H1 (cell line): ENCODE measurements around the gene RPUSD4. TPM values are rescaled to one million over a fixed set of nuclear protein-coding genes. Genes with fewer than 3 reads are reported as not detected.

Experiments used
- CTCF ChIA-PET: fragments of 300-600 bp; sonication (Branson Sonifier 250); formaldehyde crosslinking; loops from one replicate; lab custom pipeline; 2021; ENCODE audit not compliant: partially characterized antibody; lab: Charles Lee
- POLR2A ChIA-PET: fragments of 300-600 bp; sonication (Branson Sonifier 250); formaldehyde crosslinking; loops from one replicate; lab custom pipeline; 2021; ENCODE audit warnings: inconsistent platforms; ENCODE audit not compliant: partially characterized antibody; lab: Charles Lee
- DNase-seq, 2 experiments: peaks; one replicate each; pipeline versions ENCODE4 v3.0.0 to v3.0.0-alpha.2; 2010 to 2022; ENCODE audit warnings: low spot score in 2 of 2, low read depth in 1 of 2, mixed read lengths in 1 of 2
- FAIRE-seq: peaks from 2 replicates; lab custom pipeline; 2011; peaks lifted over from hg19 to GRCh38; lab: Jason Lieb, UNC
- H2AFZ ChIP-seq: 2 replicates; pipeline ENCODE4 v1.8.1; 2012; ENCODE audit warnings: low read length, inconsistent platforms
- H2AK5ac ChIP-seq: 2 replicates; pipeline ENCODE4 v1.6.1; 2013; ENCODE audit warnings: low read depth, low read length
- H2BK120ac ChIP-seq: replicated peaks from 2 replicates; pipeline ENCODE3; 2013; ENCODE audit warnings: low read depth, low read length, inconsistent platforms
- H2BK12ac ChIP-seq: 2 replicates; pipeline ENCODE4 v1.6.1; 2013; ENCODE audit warnings: low read depth, low read length
- H2BK15ac ChIP-seq: 2 replicates; pipeline ENCODE4 v1.6.1; 2013; ENCODE audit warnings: low read length
- H2BK20ac ChIP-seq: 2 replicates; pipeline ENCODE4 v1.6.1; 2013; ENCODE audit warnings: low read length
- H2BK5ac ChIP-seq: 2 replicates; pipeline ENCODE4 v1.6.1; 2013; ENCODE audit warnings: low read depth, low read length
- H3K14ac ChIP-seq: 2 replicates; pipeline ENCODE4 v1.6.1; 2013; ENCODE audit warnings: inconsistent platforms; ENCODE audit not compliant: insufficient read length
- H3K18ac ChIP-seq: 2 replicates; pipeline ENCODE4 v1.6.1; 2013; ENCODE audit warnings: low read length; ENCODE audit errors: extremely low read depth
- H3K23ac ChIP-seq: 2 replicates; pipeline ENCODE4 v1.6.1; 2013; ENCODE audit warnings: inconsistent platforms; ENCODE audit not compliant: insufficient read length
- H3K23me2 ChIP-seq: 2 replicates; pipeline ENCODE4 v1.6.1; 2013; ENCODE audit warnings: low read depth, low read length
- H3K27ac ChIP-seq: 2 replicates; pipeline ENCODE4 v1.6.1; 2011; ENCODE audit warnings: low read depth, low read length, inconsistent platforms
- H3K27me3 ChIP-seq, 4 experiments: replicated peaks in 1 of 4; 1 replicate in 1 of 4; 2 replicates in 3 of 4; pipeline versions ENCODE4 v1.6.1 to v1.8.1; 2011 to 2013; ENCODE audit warnings: low read length in 3 of 4, mild to moderate bottlenecking in 3 of 4, inconsistent platforms in 2 of 4, mixed read lengths in 2 of 4, moderate library complexity in 1 of 4; ENCODE audit not compliant: control insufficient read depth in 3 of 4, insufficient read depth in 3 of 4; ENCODE audit errors: extremely low read depth in 1 of 4
- H3K36me3 ChIP-seq, 4 experiments: 2 replicates each; pipeline versions ENCODE4 v1.6.1 to v1.8.1; 2011 to 2013; ENCODE audit warnings: mild to moderate bottlenecking in 4 of 4, low read length in 3 of 4, moderate library complexity in 2 of 4, control low read depth in 1 of 4, inconsistent platforms in 1 of 4; ENCODE audit not compliant: insufficient read depth in 4 of 4, control insufficient read depth in 2 of 4
- H3K4ac ChIP-seq: replicated peaks from 2 replicates; pipeline ENCODE3; 2013; ENCODE audit warnings: low read length, low read depth, mixed read lengths, inconsistent platforms; ENCODE audit not compliant: insufficient read length
- H3K4me1 ChIP-seq, 4 experiments: replicated peaks in 1 of 4; 1 replicate in 1 of 4; 2 replicates in 3 of 4; pipeline versions ENCODE4 v1.6.1 to v1.8.1; 2011 to 2013; ENCODE audit warnings: low read length in 3 of 4, inconsistent platforms in 2 of 4, mixed read lengths in 1 of 4; ENCODE audit not compliant: insufficient read depth in 4 of 4, control insufficient read depth in 3 of 4
- H3K4me2 ChIP-seq, 2 experiments: 2 replicates each; pipeline versions ENCODE4 v1.6.1 to v1.8.1; 2011 to 2013; ENCODE audit warnings: low read depth in 2 of 2, low read length in 2 of 2, control low read depth in 1 of 2, inconsistent platforms in 1 of 2, mild to moderate bottlenecking in 1 of 2; ENCODE audit not compliant: insufficient read depth in 1 of 2
- H3K4me3 ChIP-seq, 4 experiments: fragments of 200-600, 300-600 bp in 1 of 4; sonication (generic), shearing (Covaris generic), sonication (Bioruptor Twin) in 1 of 4; 2 replicates each; pipeline versions ENCODE4 v1.5.1 to v1.8.1; 2011 to 2016; ENCODE audit warnings: low read length in 4 of 4, low read depth in 3 of 4, control low read depth in 2 of 4, inconsistent platforms in 2 of 4, mild to moderate bottlenecking in 2 of 4, mixed read lengths in 1 of 4, moderate library complexity in 1 of 4; ENCODE audit not compliant: insufficient read depth in 2 of 4; ENCODE audit errors: extremely low read depth in 1 of 4
- H3K56ac ChIP-seq: replicated peaks from 2 replicates; pipeline ENCODE3; 2013; ENCODE audit warnings: low read depth, mild to moderate bottlenecking, mixed read lengths, low read length, inconsistent platforms; ENCODE audit not compliant: insufficient read length
- H3K79me1 ChIP-seq: 2 replicates; pipeline ENCODE4 v1.6.1; 2013; ENCODE audit warnings: low read depth, low read length, control low read depth
- H3K79me2 ChIP-seq, 2 experiments: 2 replicates each; pipeline versions ENCODE4 v1.6.1 to v1.8.1; 2012 to 2013; ENCODE audit warnings: low read length in 2 of 2, mild to moderate bottlenecking in 2 of 2, inconsistent platforms in 1 of 2; ENCODE audit not compliant: insufficient read depth in 2 of 2, control insufficient read depth in 1 of 2
- H3K9ac ChIP-seq, 4 experiments: replicated peaks in 1 of 4; 1 replicate in 1 of 4; 2 replicates in 3 of 4; pipeline versions ENCODE4 v1.6.1 to v1.8.1; 2011 to 2013; ENCODE audit warnings: low read depth in 3 of 4, low read length in 3 of 4, control low read depth in 2 of 4, mild to moderate bottlenecking in 2 of 4, moderate library complexity in 2 of 4, inconsistent platforms in 1 of 4; ENCODE audit errors: extremely low read depth in 1 of 4
- H3K9me3 ChIP-seq, 2 experiments: 2 replicates each; pipeline versions ENCODE4 v1.6.1 to v1.8.1; 2012 to 2013; ENCODE audit warnings: mild to moderate bottlenecking in 2 of 2, moderate library complexity in 2 of 2, control low read depth in 1 of 2, inconsistent platforms in 1 of 2, low read depth in 1 of 2, low read length in 1 of 2, mixed read lengths in 1 of 2; ENCODE audit not compliant: insufficient read depth in 2 of 2
- H4K20me1 ChIP-seq, 2 experiments: replicated peaks in 1 of 2; 2 replicates each; pipeline versions ENCODE3 to v1.8.1; 2011 to 2013; ENCODE audit warnings: inconsistent platforms in 2 of 2, low read length in 2 of 2, mild to moderate bottlenecking in 1 of 2; ENCODE audit not compliant: insufficient read depth in 2 of 2, control insufficient read depth in 1 of 2
- H4K5ac ChIP-seq: 2 replicates; pipeline ENCODE4 v1.6.1; 2013; ENCODE audit warnings: low read length, low read depth, mixed read lengths, inconsistent platforms; ENCODE audit not compliant: insufficient read length
- H4K8ac ChIP-seq: 2 replicates; pipeline ENCODE4 v1.8.0; 2013; ENCODE audit warnings: mild to moderate bottlenecking, moderate library complexity, low read length, inconsistent platforms; ENCODE audit not compliant: insufficient read depth; ENCODE audit errors: extremely low read depth
- H4K91ac ChIP-seq: replicated peaks from 2 replicates; pipeline ENCODE3; 2013; ENCODE audit warnings: low read length, mixed read lengths, inconsistent platforms; ENCODE audit not compliant: insufficient read length
- CBX5 ChIP-seq: fragments of 300-800, 300-1000 bp; sonication (generic); IDR thresholded peaks from 2 replicates; pipeline ENCODE4 v1.7.1; 2016; ENCODE audit warnings: antibody characterized with exemption, low read length, low read depth
- CEBPB ChIP-seq: IDR thresholded peaks from 2 replicates; pipeline ENCODE4 v1.6.1; 2012; ENCODE audit warnings: low read depth, low read length
- CREB1 ChIP-seq: IDR thresholded peaks from 2 replicates; pipeline ENCODE4 v1.6.1; 2012; ENCODE audit warnings: inconsistent platforms
- CTBP2 ChIP-seq: IDR thresholded peaks from 2 replicates; pipeline ENCODE4 v1.7.0; 2011; ENCODE audit warnings: borderline replicate concordance, mild to moderate bottlenecking, moderate library complexity, mixed read lengths, low read length; ENCODE audit not compliant: insufficient read depth, insufficient read length
- CTCF ChIP-seq, 3 experiments: IDR thresholded peaks; 1 replicate in 2 of 3; 2 replicates in 1 of 3; pipeline versions ENCODE4 v1.5.1 to v1.6.1; 2011; ENCODE audit warnings: low read length in 3 of 3, mild to moderate bottlenecking in 3 of 3, inconsistent platforms in 2 of 3, low read depth in 1 of 3, moderate library complexity in 1 of 3; ENCODE audit not compliant: insufficient read depth in 1 of 3; ENCODE audit errors: control extremely low read depth in 1 of 3
- KDM1A ChIP-seq: fragments of 200-600, 300-600 bp; sonication (generic); IDR thresholded peaks from 2 replicates; pipeline ENCODE4 v1.7.1; 2016; ENCODE audit warnings: mild to moderate bottlenecking, low read length, borderline replicate concordance
- NANOG ChIP-seq: IDR thresholded peaks from 2 replicates; pipeline ENCODE4 v1.6.1; 2011; ENCODE audit warnings: low read length, low read depth, mild to moderate bottlenecking, inconsistent platforms; ENCODE audit not compliant: insufficient read depth, poor library complexity, severe bottlenecking
- RAD21 ChIP-seq, 2 experiments: IDR thresholded peaks in 1 of 2; conservative IDR thresholded peaks in 1 of 2; 2 replicates each; pipeline ENCODE4 v1.6.1; 2011; ENCODE audit warnings: low read depth in 2 of 2, low read length in 2 of 2, improper control_type of control experiment in 1 of 2, inconsistent platforms in 1 of 2, mild to moderate bottlenecking in 1 of 2, moderate library complexity in 1 of 2
- SIX5 ChIP-seq: IDR thresholded peaks from 2 replicates; pipeline ENCODE4 v1.6.1; 2011; ENCODE audit warnings: mild to moderate bottlenecking, low read depth, low read length
- SP2 ChIP-seq: IDR thresholded peaks from 2 replicates; pipeline ENCODE4 v1.6.1; 2012; ENCODE audit warnings: mild to moderate bottlenecking, low read length, inconsistent platforms
- TAF1 ChIP-seq: IDR thresholded peaks from 2 replicates; pipeline ENCODE4 v1.6.1; 2011; ENCODE audit warnings: mild to moderate bottlenecking, low read depth, low read length
- TBP ChIP-seq: IDR thresholded peaks from 2 replicates; pipeline ENCODE4 v1.6.1; 2011; ENCODE audit warnings: low read depth, low read length, improper control_type of control experiment
- WGBS, 2 experiments: shearing (Covaris generic) in 1 of 2; methylation state at CpG; one replicate each; pipeline versions ENCODE4 v1.1.6 to v1.1.7; 2013 to 2015; ENCODE audit warnings: low lambda C conversion rate in 2 of 2, mixed read lengths in 2 of 2, inconsistent platforms in 1 of 2, low coverage in 1 of 2, missing lambda C conversion rate in 1 of 2; ENCODE audit not compliant: insufficient replicate concordance in 2 of 2, insufficient coverage in 1 of 2, insufficient read length in 1 of 2; ENCODE audit errors: extremely low coverage in 1 of 2, missing lambda C conversion rate in 1 of 2; 5-methylcytosine and 5-hydroxymethylcytosine counted together
- polyA plus RNA-seq, 7 experiments: library from polyadenylated mRNA; depleted of rRNA in 3 of 7; stranded (reverse) in 5 of 7; unstranded in 2 of 7; fragments of >200 nt in 5 of 7; fragments of 200-250 nt in 2 of 7; gene quantifications; 1 replicate in 5 of 7; 2 replicates in 1 of 7; 4 replicates in 1 of 7; pipeline versions ENCODE4 v1.2.1 to v1.2.3, GENCODE V29; 2011 to 2013; ENCODE audit warnings: missing spikeins in 2 of 7, mixed read lengths in 2 of 7
- total RNA-seq: library from RNA; stranded (reverse); fragmentation: NEBNext Ultra II Directional; extraction: Animal tissue kit (Norgen Biotek cat#: 25700); gene quantifications from 2 replicates; pipeline ENCODE4 v1.2.1, GENCODE V29; 2021

The RPUSD4 gene
- total and polyA plus RNA-seq, 2 of the 8 experiments (the other 6 are each of a cell fraction or from before 2014, with no cell fraction given), result 36.1 to 50.7 TPM

- Histone ChIP-seq H3K4me2 (no peak overlapping the region), H3K27ac (no peak overlapping the region)
- no peak for FAIRE-seq
- no peak for TF ChIP-seq TAF1
- TF ChIP-seq CBX5, result no peak
- TF ChIP-seq CEBPB, result no peak
- TF ChIP-seq TBP, result no peak
- no peak for TF ChIP-seq CREB1
- no peak for TF ChIP-seq SIX5
- no peak for TF ChIP-seq KDM1A
- TF ChIP-seq CTCF (IDR thresholded peaks at IDR 0.05; ENCODE audit: control extremely low read depth in 1 of 3, insufficient read depth in 1 of 3, low read depth in 1 of 3, low read length in 3 of 3), result no peak
- no peak for TF ChIP-seq SP2
- TF ChIP-seq CTBP2, result no peak
- TF ChIP-seq NANOG, result no peak
- no peak for TF ChIP-seq RAD21 (IDR thresholded peaks at IDR 0.05 in 1 of 2, conservative IDR thresholded peaks at IDR 0.05 in 1 of 2; ENCODE audit: low read depth in 2 of 2, low read length in 2 of 2)
Observed at GRCh38 chr11:126254819-126255218, 43.4 kb upstream of the RPUSD4 start.

More at GRCh38 chr11:126254819-126255218, 43.4 kb upstream of the RPUSD4 start:
- Histone ChIP-seq H2BK5ac (no peak overlapping the region), H4K20me1 (peaks cover 0 to 3% of the 10 kb centered on the region in 2 experiments), H3K36me3 (peaks cover 4 to 45% (median 28%) of the 10 kb centered on the region in 4 experiments), H3K14ac (no peak overlapping the region), H3K18ac (no peak overlapping the region), H2AFZ (no peak overlapping the region), H3K4ac (no peak overlapping the region), H3K79me2 (no peaks in the 10 kb centered on the region), H3K9me3 (no peaks in the 10 kb centered on the region), H2BK12ac (no peak overlapping the region), H2BK20ac (no peak overlapping the region), H3K9ac (no peak overlapping the region), H3K4me1 (no peaks in the 10 kb centered on the region), H2BK15ac (no peak overlapping the region), H3K23ac (no peak overlapping the region), H4K91ac (no peak overlapping the region), H2BK120ac (no peak overlapping the region), H3K4me3 (no peak overlapping the region), H3K56ac (no peak overlapping the region), H2AK5ac (no peak overlapping the region), H3K27me3 (no peaks in the 10 kb centered on the region), H4K5ac (no peak overlapping the region), H3K23me2 (no peaks in the 10 kb centered on the region), H3K79me1 (no peaks in the 10 kb centered on the region), H4K8ac (no peak overlapping the region)
- ChIA-PET CTCF (no interaction called here), POLR2A (interaction anchor here (0.6 to 2.9 kb wide), 4 partner anchors 8 to 25 kb away, joined by 3 to 11 read pairs (median 5); no protein-coding TSS in a partner anchor)
- DNase-seq, result no peak
- 82% methylated on average over 1 of the region's 1 CpG; no CpG with 5 or more reads in 1 of the 2 experiments for WGBS, 2 experiments
